HCT116 (cell line): Measurements from ENCODE around the gene KRT14. TPM values are rescaled to one million over a fixed set of nuclear protein-coding genes. Genes with fewer than 3 reads are reported as not detected.
"Not testable (repeated sequence)": the region's sequence is repeated elsewhere in the genome, so short reads cannot be mapped to it uniquely, and the experiment has no call there.

Experiments
- ATAC-seq: fragments of 200-7000 bp; cut with Tn5 transposase; 2 replicates; pipeline ENCODE4 v1.9.1; 2020; ENCODE audit warnings: mild to moderate bottlenecking, moderate library complexity
- BruUV-seq: library from RNA; stranded (reverse); fragments of 400-500 nt; replicated peaks from 2 replicates; lab custom pipeline; 2021; lab: Mats Ljungman, UMichigan
- CTCF ChIA-PET: fragments of 300-600 bp; sonication (Branson Sonifier 250); formaldehyde crosslinking; loops from one replicate; lab custom pipeline; 2021; ENCODE audit warnings: antibody characterized with exemption; lab: Charles Lee
- POLR2A ChIA-PET: fragments of 300-600, 350-600 bp; sonication (Branson Sonifier 250); formaldehyde crosslinking; loops from one replicate; lab custom pipeline; 2021; ENCODE audit warnings: antibody characterized with exemption; lab: Charles Lee
- RAD21 ChIA-PET, 2 experiments: fragments of 300-600 bp; sonication (Branson Sonifier 250); formaldehyde crosslinking; loops; one replicate each; lab custom pipeline; 2023; ENCODE audit warnings: low total read pairs in 2 of 2; ENCODE audit not compliant: uncharacterized antibody in 2 of 2, unreplicated experiment in 2 of 2, low non-redundant PET in 1 of 2; lab: Charles Lee
- DNase-seq: peaks from one replicate; pipeline ENCODE4 v3.0.0-alpha.2; 2010; ENCODE audit warnings: low read depth, low spot score
- H2AFZ ChIP-seq: fragments of 200-600 bp; shearing (Covaris generic), sonication (generic); 2 replicates; pipeline ENCODE4 v1.6.1; 2017; ENCODE audit warnings: low read depth, mixed run types, mixed read lengths, antibody characterized with exemption, low read length; ENCODE audit not compliant: poor library complexity, severe bottlenecking
- H3K27ac ChIP-seq: 2 replicates; pipeline ENCODE4 v1.5.1; 2012; ENCODE audit warnings: low read depth, low read length
- H3K27me3 ChIP-seq: fragments of 200-600 bp; sonication (generic); 2 replicates; pipeline ENCODE4 v1.6.1; 2016; ENCODE audit warnings: mixed run types, low read length, mixed read lengths; ENCODE audit not compliant: insufficient read depth
- H3K36me3 ChIP-seq, 2 experiments: fragments of 200-500 bp in 1 of 2; fragments of 200-600 bp in 1 of 2; sonication (Bioruptor generic) in 1 of 2; sonication (generic) in 1 of 2; 2 replicates each; pipeline versions ENCODE4 v1.5.1 to v1.6.1; 2014 to 2016; ENCODE audit warnings: low read length in 2 of 2, inconsistent platforms in 1 of 2, mixed read lengths in 1 of 2, mixed run types in 1 of 2; ENCODE audit not compliant: insufficient read depth in 2 of 2, control insufficient read depth in 1 of 2
- H3K4me1 ChIP-seq, 2 experiments: fragments of 200-600 bp in 1 of 2; sonication (generic) in 1 of 2; 2 replicates each; pipeline versions ENCODE4 v1.5.1 to v1.6.1; 2012 to 2017; ENCODE audit warnings: low read length in 2 of 2, inconsistent platforms in 1 of 2, mild to moderate bottlenecking in 1 of 2, mixed read lengths in 1 of 2, mixed run types in 1 of 2, moderate library complexity in 1 of 2; ENCODE audit not compliant: insufficient read depth in 2 of 2, control insufficient read depth in 1 of 2
- H3K4me2 ChIP-seq: fragments of 200-600 bp; sonication (generic); 2 replicates; pipeline ENCODE4 v1.6.1; 2017; ENCODE audit warnings: mixed run types, low read length, mixed read lengths
- H3K4me3 ChIP-seq, 2 experiments: fragments of 200-600 bp in 1 of 2; sonication (generic) in 1 of 2; replicated peaks in 1 of 2; 2 replicates each; pipeline ENCODE4 v1.5.1; 2011 to 2016; ENCODE audit warnings: low read length in 2 of 2, control low read depth in 1 of 2, low read depth in 1 of 2, mild to moderate bottlenecking in 1 of 2, mixed read lengths in 1 of 2, mixed run types in 1 of 2
- H3K79me2 ChIP-seq: fragments of 200-600 bp; sonication (generic); 2 replicates; pipeline ENCODE4 v1.6.1; 2017; ENCODE audit warnings: mild to moderate bottlenecking, mixed run types, low read length, moderate library complexity, mixed read lengths; ENCODE audit not compliant: insufficient read depth
- H3K9ac ChIP-seq: fragments of 200-600 bp; sonication (generic); 2 replicates; pipeline ENCODE4 v1.6.1; 2016; ENCODE audit warnings: low read length, mixed read lengths
- H3K9me2 ChIP-seq: fragments of 200-600 bp; sonication (generic), shearing (Covaris generic); 2 replicates; pipeline ENCODE4 v1.6.1; 2017; ENCODE audit warnings: mixed run types, mild to moderate bottlenecking, moderate library complexity; ENCODE audit not compliant: insufficient read depth
- H3K9me3 ChIP-seq, 2 experiments: fragments of 200-500 bp in 1 of 2; fragments of 200-600 bp in 1 of 2; sonication (Bioruptor generic) in 1 of 2; sonication (generic) in 1 of 2; 2 replicates each; pipeline ENCODE4 v1.6.1; 2014 to 2017; ENCODE audit warnings: low read length in 2 of 2, mixed read lengths in 2 of 2, inconsistent platforms in 1 of 2, low read depth in 1 of 2, mild to moderate bottlenecking in 1 of 2, mixed run types in 1 of 2, moderate library complexity in 1 of 2; ENCODE audit not compliant: control insufficient read depth in 1 of 2, insufficient read depth in 1 of 2
- H4K20me1 ChIP-seq: fragments of 200-600 bp; sonication (generic), shearing (Covaris generic); 2 replicates; pipeline ENCODE4 v1.6.1; 2017; ENCODE audit warnings: mixed run types, mild to moderate bottlenecking, moderate library complexity; ENCODE audit not compliant: insufficient read depth
- CBX3 ChIP-seq: IDR thresholded peaks from 2 replicates; pipeline ENCODE4 v1.6.1; 2012; ENCODE audit warnings: low read depth
- SIN3A ChIP-seq: IDR thresholded peaks from 2 replicates; pipeline ENCODE4 v1.6.1; 2012; ENCODE audit warnings: low read depth
- SP1 ChIP-seq: IDR thresholded peaks from 2 replicates; pipeline ENCODE4 v1.6.1; 2012; ENCODE audit warnings: low read depth
- ZBTB33 ChIP-seq: IDR thresholded peaks from 2 replicates; pipeline ENCODE4 v1.6.1; 2011; ENCODE audit warnings: mild to moderate bottlenecking, low read length, moderate library complexity; ENCODE audit not compliant: insufficient replicate concordance; ENCODE audit errors: extremely low read depth
- intact Hi-C: fragments of 100-400 bp; cut with micrococcal nuclease; formaldehyde crosslinking; loops from 2 replicates; pipeline ENCODE4 v1.10.0; 2022
- total RNA-seq: library from RNA; stranded (reverse); gene quantifications from one replicate; pipeline ENCODE4 v1.2.1, GENCODE V29; 2021; ENCODE audit not compliant: unreplicated experiment

The KRT14 gene
- total RNA-seq, 1 experiment from 2014 or later, result not detected

GRCh38 chr17:41624208-41625101 lies 37.8 kb upstream of the KRT14 start, which contains the start of gene KRT17 (continued):
- TF ChIP-seq ZBTB33 (no peak), SIN3A (no peak), CBX3 (no peak), SP1 (no peak)

GRCh38 chr17:41623184-41623861 lies 36.6 kb upstream of the KRT14 start:
- H3K36me3 ChIP-seq, intact Hi-C loops, DNase-seq, H3K9me3 ChIP-seq, H3K27ac ChIP-seq, H3K4me2 ChIP-seq, H3K79me2 ChIP-seq, ATAC-seq, POLR2A ChIA-PET, H3K27me3 ChIP-seq, H3K4me3 ChIP-seq, H3K9me2 ChIP-seq, H3K9ac ChIP-seq, H3K4me1 ChIP-seq, BruUV-seq, H2AFZ ChIP-seq, H4K20me1 ChIP-seq, RAD21 ChIA-PET, CTCF ChIA-PET: not testable (repeated sequence)

- H3K9me3 ChIP-seq, DNase-seq, H4K20me1 ChIP-seq, CTCF ChIA-PET, H3K4me2 ChIP-seq, intact Hi-C loops, ATAC-seq, H3K79me2 ChIP-seq, H3K27ac ChIP-seq, H2AFZ ChIP-seq, H3K9me2 ChIP-seq, POLR2A ChIA-PET, RAD21 ChIA-PET, H3K4me3 ChIP-seq, BruUV-seq, H3K36me3 ChIP-seq, H3K9ac ChIP-seq, H3K27me3 ChIP-seq: not testable (repeated sequence)
- peaks cover 0 to 10% of the 10 kb centered on the region in 2 experiments; a peak in 2 of 4 replicates for H3K4me1 ChIP-seq
These were observed 35.9 kb upstream of the KRT14 start for GRCh38 chr17:41622340-41623183.
